ENCODE results near the gene DRAM1.
"Not testable (repeated sequence)": the region's sequence is repeated elsewhere in the genome, so short reads cannot be mapped to it uniquely, and the experiment has no call there.

DRAM1 gene

DNA sequence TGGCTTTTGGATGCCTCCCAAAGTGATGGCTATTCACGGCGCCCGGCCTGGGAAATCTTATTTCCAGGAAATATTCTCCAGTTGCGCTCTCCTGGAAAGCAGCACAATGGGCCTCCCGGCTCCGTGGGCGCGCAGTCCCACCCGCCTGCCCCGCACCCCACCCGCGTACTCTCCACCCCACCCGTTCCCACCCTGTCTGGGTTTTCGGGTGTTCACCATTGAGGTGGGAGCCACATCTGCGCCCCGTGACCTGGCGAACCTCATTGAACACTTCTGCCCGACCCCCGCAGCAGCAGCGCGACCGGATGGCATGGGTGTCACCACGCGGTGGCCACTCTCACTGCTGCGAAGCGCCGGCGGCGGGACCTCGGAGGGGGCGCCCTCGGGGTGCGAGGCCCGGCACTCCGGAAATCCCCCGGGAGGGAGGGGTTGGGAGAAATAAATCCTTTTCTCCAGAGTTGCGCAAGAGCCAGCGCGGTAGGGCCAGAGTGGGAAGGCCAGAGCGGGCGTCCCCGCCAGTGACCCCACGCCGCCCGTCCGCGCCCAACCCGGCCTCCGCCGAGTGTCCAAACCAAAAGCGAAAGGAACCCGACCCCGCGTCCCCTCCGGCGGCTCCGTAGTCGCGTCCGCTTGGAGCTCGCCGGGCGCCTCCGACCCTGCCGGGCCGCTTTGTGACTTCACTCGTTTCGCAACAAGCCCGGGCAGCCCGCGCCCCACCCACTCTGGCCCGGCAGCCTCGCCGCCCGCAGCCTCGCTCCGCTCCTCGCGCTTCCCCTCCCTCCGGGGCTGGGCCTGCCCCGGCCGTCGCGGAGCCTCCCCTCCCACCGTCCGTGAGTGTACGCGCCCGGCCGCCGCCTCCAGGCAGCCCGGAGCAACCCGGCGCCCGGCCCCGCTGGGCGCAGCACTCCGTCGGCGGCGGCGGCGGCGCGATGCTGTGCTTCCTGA is at the start of gene DRAM1:
DRAM1 (plus strand) TSS at position 720 of the 945 bp plus-strand sequence; CDS start at position 930, 210 bp downstream.
- DNase-seq, result no peak

DNA sequence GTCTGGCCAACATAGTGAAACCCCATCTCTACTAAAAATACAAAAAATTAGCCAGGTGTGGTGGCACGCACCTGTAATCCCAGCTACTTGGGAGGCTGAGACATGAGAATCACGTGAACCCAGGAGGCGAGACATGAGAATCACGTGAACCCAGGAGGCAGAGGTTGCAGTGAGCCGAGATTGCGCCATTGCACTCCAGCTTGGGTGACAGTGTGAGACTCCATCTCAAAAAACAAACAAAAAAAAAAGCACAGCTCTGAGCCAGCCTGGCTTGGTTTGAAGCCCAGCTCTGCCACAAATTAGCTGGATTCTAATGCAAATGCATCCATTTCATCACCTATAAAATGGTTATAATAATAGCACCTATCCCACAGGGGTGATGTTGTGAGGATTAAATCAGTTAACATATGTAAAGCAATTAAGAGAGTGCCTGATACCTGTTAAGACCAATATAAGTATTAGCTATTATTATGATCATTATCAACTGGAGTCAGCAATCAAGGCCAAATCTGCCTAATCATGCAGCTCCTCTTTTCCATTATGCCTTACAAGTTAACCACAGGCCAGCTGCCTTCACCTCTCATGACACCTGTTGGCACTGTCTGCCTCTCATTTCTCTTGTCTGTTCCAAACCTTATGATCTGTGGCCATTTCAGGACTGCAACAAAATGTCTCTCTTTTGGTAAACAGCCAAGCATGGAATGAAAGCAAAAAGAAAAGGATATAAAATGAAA is 48.8 kb upstream of the DRAM1 start:
- DNase-seq, result no peak

GRCh38 chr12:101829639-101830366 is 47.6 kb upstream of the DRAM1 start:
- no peak for DNase-seq

DNA sequence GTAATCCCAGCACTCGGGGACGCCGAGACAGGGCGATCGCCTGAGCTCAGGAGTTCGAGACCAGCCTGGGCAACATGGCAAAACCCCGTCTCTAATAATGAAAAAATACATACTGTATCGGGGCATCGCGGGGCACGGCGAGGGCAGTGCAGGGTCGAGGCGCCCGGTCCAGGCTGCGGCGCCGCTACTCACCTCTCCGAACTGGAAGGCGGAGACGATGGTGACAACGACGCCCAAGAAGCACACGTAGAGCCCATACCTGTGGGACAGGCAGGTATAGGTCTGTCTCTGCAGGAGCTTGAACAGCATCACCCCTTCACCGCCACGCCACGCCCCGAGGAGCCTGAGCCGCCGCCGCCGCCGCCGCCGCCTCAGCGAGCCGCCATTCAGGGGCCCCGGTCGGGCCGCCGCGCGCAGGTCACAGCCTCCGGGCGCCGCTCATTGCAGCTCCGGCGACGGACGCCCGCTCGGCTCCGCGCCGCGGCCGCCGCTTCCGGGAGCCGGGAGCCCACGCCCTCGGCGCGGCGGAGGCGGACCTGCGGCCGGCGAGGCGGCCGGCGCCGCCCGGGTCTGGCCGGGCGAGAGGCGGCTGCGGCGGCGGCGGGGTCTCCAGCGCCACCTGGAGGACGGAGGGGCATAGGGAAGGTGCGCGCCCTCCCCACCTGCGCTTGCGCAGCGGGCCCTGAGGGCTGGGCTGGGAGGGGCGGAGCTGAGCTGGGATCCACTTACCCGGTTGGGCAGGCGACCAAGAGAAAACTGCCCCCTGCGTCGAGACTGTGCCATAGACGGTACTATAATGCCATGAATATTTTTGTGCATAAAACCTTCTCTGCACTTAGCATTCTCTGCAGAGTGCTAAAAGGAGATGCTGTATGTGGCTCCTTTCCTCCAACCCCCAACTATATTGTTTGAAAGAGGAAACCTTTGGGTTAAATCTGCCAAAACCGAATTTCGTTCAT is 46.7 kb upstream of the DRAM1 start, which contains the start of gene GNPTAB:
GNPTAB (minus strand) TSS at position 593 of the 959 bp plus-strand sequence; CDS start at position 309, 284 bp downstream.
- DNase-seq, result peak; percentile 75

DNA sequence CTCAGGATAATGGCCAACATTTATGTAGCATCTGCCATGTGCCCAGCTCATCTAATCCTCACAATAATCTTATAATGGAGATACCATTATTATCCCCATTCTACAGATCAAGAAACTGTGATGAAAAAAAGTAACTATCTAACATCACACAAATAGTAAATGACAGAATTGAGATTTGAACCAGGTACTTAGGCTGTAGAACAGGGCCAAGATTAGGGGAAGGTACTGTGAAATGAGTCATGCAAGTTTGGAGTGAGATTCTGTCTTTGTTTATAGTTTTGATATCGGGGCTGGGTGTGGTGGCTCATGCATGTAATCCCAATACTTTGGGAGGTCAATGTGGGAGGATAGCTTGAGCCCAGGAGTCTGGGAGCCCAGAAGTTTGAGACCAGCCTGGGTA is 45.4 kb upstream of the DRAM1 start:
- no peak for DNase-seq

- no peak for DNase-seq
Measured at GRCh38 chr12:101838628-101839323, 38.6 kb upstream of the DRAM1 start.

- no peak for DNase-seq
Measured at GRCh38 chr12:101839324-101840283, 37.8 kb upstream of the DRAM1 start.

DNA sequence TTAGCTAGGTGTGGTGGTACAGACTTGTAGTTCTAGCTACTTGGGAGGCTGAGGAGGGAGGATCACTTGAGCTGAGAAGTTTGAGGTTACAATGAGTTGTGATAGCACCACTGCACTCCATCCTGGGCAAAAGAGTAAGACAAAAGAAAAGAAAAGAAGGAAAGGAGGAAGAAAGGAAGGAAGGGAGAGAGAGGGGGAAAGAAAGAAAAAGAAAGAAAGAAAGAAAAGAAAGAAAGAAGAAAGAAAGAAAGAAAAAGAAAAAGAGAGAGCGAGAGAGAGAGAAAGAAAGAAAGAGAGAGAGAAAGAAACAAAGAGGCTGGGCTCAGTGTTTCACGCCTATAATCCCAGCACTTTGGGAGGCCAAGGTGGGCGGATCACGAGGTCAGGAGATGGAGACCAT is 36.3 kb upstream of the DRAM1 start:
- DNase-seq, result no peak

GRCh38 chr12:101845137-101845711 is 32.2 kb upstream of the DRAM1 start:
- no peak for DNase-seq

DNA sequence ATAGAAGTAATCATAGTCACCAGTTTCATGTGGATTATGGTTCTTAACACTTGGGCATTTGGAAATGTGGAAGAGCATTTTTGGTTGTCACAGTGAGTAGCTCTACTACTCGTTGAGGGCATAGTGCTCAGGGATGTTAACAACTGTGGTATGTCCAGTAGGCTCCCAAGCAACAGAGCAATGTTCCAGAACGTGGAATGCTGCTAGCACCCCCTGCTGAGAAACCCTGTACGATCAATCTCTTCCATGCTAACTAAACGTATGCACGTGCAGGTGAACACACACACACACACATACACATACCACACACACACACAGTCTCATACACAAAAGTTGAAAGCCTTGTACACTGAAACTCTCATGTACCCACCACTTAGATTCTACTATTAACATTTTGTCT is 30.1 kb upstream of the DRAM1 start:
- DNase-seq, result no peak

DNA sequence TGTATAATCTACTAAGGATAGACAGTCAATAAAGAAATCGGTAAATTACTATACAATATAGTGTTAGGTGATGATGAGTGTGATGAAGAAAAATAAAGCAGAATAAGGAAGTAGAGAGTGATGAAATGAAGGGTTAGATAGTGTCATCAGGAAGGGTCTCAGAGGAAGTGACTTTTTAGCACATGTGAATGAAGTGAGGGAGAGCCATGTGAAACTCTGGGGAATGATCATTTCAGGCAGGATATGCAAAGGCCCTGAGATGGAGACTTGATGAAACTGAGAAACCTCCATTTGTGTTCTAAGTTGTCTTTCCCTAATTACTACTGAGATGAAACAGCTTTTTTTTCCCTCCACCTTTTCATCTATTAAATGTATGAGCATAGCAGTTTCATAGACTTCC is 27.2 kb upstream of the DRAM1 start:
- no peak for DNase-seq

GRCh38 chr12:101852998-101853397 is 24.4 kb upstream of the DRAM1 start:
- DNase-seq, result no peak

DNA sequence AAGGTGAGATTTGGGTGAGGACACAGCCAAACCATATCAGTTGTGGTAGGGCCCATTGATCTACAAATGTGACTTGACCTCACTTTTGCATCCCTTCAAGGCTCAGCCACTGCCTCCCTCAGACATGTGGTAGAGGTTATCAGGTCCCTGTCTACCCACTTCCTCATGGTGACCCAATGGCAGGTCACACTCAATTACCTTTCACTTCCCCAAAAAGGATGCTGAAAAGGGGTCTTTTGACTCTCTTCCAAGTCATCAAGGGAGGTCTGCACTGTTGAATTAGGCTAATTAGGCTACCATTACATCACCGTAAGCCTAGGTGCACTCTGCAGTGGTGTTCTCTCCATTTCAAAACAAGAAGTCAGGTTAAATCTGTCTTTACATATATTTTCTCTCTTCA is 22.6 kb upstream of the DRAM1 start:
- DNase-seq, result no peak

DNA sequence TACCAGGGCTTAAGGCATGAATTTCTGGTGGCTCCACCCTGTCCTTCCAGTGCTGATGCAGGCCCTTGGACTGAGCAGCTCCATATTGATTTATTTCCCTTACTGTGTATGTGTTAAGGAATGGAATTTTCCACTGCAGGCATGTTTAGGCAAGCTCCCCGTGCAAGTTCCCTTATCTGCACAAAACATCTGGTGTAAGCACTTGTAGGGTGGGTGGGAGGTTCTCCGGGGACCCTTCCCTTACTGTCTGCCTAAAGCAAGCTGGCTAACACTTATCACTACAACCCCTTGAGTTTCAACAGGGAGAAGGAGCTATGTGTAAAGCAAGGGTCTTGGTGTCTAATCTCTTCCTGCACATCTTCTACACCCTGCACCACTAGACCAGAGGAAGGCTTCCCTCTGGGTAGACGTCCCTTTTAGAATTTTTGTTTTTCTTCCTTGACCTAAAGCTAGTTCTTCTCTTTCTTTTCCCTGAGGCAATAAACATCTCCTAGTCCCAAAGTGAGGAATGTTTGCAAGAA is 22.0 kb upstream of the DRAM1 start:
- no peak for DNase-seq

- no peak for DNase-seq
Measured at GRCh38 chr12:101855976-101856375, 21.4 kb upstream of the DRAM1 start.

- not testable (repeated sequence) for DNase-seq
Measured at GRCh38 chr12:101856614-101857013, 20.8 kb upstream of the DRAM1 start.

DNA sequence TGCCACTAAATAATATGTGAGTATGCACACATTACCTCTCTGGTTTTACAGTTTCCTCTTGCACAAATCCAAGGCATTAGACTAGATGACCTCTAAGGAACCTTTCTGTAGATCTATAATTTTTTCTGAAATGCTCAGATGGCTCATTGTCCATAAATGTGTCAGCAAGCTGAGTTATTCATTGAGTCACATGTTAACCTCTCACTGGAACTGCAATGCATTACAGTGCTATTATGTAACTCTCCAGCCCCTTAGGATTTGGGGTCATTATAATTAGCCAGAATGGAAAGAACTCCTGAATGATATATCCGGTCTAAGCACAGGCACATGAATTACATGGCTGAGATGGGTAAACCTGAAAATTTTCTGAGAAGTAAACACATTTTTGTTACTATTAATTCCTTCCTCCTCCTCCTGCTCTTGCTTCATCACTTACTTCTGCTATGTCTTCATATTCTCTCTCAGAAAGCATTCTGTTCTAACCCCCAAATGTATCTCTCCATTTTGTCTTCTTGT is 20.3 kb upstream of the DRAM1 start:
- DNase-seq, result no peak

GRCh38 chr12:101858361-101858760 is 19.0 kb upstream of the DRAM1 start:
- no peak for DNase-seq
